Stimulated activated CD4-positive, alpha-beta T cell treated with anti-CD3 and anti-CD28 coated beads, Interleukin-12 subunit alpha, Interleukin-12 subunit beta, amount 100 ng/mL, for 48 hours (primary cell): Measurements from ENCODE around the gene MVD.

Source experiments
- DNase-seq, 3 donors: peaks; one replicate each; pipeline ENCODE4 v3.0.0-alpha.2; 2020; ENCODE audit warnings: low read depth in 2 of 3, low spot score in 1 of 3

Gene MVD

DNA sequence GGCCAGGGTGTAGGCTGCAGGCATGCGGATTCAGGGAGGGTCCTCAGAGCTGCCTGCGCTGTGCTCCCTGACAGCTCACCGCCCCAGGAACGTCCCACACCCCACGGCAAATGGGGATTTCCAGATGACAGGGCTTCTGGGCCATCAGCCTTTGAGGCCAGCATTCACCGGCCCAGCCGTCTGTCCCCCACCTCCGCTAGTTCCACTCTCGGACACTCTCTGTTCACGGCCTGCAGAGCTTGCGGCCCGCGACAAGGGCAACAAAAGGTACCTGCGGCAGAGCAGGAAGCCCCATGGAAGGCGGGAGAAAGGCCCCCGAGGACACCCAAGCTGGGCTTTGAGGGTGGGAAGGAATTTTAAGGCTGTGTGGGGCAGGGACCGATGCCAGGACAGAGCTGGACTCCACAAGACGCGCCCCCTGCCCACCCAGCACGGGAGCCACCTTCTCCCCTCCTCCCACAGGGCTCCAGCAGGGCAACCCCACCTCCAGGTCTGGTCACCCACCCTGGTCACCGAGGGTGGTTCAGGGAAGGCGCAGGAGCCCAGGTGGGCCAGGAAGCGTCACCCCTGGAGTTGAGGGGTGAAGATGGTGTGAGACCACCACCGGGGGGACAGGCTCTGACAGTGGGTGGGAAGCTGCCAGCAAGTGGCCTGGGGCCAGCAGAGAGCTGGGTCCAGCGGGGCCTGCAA, 6.5 kb downstream of the MVD start:
- no peak for DNase-seq

DNA sequence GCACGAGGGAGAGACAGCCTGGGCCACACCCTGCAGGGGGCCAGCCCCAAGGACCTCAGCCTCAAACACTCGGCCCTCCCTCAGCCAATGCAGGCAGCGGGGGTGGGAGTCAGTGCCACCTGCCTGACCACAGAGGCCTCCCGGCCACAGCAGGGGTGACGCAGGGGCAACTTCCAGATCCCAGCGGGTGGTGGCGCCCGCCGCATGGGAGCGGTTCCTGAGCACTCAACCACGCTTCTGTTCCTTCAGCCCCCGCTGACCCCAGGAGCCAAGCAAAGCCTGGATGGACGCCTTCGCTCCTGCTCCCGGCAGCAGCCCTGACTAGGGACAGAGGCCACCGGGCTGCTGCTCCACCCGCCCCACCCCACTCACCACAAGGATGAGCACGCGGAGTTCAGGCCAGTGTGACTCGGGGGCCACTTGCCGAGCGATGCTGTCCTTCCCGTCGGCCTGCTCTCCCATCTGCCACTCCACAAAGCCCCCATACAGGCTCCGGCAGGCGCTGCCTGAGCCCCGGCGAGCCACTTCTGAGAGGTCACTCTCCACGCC, 7.1 kb downstream of the MVD start:
- DNase-seq: no peak

DNA sequence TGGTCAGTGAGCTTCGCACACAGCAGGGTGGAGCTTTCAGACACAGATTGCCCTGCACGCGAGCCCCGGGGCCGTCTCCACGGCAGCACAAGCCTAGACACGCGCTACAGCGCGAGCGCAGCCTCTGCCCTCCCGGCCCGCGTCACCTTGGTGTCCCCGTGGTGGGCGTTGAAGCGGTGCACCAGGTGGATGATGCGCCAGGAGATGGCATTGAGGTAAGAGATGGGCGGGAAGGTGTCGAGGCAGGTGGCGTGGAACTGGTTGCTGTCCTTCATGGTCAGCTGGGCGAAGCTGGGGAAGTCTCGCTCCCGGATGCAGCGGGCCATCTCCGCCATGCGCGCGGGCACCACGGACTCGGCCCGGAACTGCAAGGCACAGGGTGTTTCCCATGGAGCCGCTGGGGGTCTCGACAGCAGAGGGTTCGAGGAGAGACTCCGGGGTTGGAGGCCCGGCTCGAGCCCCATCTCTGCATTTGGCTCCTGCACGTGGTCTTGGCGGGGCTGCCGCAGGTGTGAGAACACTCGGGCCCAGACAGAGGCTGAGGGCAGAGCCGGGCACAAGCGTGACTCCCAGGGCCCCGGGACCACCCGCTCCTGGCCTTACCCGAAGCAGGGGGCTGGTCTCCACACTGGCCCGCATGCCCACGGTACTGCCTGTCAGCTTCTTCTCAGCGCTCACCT, 7.7 kb downstream of the MVD start:
- no peak for DNase-seq

DNA sequence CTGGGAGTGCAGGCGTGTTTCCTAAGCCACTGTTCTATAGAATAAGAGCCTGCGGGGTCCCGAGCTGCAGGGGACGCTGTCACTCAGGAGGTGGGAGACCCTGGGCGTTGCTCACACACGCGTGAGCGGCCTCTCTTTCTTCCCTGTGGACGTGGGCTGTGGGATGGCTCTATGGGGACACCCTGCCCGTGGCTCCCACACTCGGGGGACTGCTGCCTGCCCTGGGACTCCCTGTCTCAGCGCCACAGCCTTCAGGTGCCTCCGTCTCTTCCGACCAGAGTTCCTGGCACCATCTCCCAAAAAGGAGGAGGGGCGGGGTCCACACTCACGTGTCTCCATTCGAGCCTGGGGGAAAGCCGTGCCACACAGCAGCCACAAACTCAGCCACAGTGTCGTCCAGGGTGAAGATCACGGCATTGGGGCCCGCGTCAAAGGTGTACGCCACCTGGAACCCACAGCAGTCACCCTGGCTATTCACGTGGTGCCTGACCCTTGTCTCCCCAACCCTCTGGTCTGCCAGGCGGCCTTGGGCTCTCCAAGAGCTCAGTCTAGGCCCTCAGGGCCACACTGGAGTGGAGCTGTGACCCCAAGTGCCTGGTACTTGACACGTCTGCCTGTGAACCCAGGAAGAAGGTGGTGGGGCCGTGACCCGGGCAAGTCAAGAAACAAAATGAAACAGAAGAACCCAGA, 8.4 kb downstream of the MVD start:
- DNase-seq: no peak

DNA sequence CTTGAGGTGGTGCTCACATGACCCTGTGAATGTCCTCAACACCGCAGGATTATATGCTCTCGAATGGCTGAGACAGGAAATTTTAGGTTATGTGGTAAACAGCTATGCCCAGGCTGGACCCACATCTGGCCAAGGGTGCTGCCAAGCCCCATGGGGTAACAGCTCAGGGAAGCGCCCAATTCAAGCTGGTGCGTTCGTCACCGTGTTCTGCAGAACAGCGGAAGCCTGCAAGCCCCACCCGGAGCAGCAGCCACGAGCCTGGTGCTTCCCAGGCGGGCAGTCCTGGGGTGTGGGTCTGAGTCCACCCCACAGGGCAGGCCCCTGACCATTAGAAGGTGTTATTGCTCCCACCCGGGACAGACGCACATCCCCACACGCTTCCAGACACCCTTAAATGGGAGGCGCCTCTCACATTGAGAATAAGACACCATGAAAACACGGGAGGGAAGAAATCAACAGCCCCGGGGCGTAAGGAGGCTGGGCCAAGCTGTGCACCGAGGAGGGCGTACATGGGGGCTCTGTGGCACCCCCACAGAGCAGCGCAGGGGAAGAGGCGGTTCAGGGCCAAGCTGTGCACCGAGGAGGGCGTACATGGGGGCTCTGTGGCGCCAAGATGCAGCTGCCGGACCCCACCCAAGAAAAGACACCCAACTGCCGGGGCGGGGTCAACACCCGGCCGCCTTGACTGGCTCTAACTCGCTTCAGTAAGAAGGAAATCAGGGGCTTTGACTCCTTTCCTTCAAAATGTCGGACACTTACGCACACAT, 9.1 kb downstream of the MVD start:
- DNase-seq: no peak

DNA sequence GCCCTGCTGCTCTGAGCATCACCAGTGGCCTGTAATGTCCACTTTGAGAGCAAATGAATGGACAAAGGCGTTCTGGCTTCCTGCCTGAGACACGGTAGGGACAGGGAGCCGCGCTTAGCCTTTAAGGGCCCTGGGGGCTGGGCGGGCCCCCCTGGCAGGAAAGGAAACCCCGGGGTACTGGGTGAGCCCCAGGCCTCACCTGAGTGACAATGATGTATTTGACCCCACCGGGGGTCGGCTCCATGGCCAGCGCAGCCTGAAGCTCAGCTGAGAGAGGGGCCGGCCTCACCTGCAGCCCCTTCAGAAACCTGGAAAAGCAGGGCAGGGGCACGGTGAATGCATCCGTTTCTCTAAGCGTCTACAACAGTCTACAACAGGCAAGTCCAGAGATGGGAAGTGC, 9.8 kb downstream of the MVD start:
- no peak for DNase-seq

DNA sequence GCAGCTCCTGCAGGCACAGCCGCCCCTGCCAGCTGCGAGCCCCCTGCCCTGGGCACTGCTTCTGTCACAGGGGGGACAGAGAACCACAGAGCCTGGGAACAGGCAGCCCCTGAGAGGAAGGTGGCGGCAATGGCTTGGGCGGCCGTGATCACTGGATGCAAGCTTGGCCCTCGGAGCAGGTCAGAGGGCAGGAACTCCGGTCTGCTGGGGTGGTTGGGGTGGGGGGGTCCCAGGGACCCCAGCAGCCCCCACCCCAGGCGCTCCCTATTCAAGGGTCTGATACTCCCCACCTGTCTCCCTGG, 10.2 kb downstream of the MVD start:
- no peak for DNase-seq

DNA sequence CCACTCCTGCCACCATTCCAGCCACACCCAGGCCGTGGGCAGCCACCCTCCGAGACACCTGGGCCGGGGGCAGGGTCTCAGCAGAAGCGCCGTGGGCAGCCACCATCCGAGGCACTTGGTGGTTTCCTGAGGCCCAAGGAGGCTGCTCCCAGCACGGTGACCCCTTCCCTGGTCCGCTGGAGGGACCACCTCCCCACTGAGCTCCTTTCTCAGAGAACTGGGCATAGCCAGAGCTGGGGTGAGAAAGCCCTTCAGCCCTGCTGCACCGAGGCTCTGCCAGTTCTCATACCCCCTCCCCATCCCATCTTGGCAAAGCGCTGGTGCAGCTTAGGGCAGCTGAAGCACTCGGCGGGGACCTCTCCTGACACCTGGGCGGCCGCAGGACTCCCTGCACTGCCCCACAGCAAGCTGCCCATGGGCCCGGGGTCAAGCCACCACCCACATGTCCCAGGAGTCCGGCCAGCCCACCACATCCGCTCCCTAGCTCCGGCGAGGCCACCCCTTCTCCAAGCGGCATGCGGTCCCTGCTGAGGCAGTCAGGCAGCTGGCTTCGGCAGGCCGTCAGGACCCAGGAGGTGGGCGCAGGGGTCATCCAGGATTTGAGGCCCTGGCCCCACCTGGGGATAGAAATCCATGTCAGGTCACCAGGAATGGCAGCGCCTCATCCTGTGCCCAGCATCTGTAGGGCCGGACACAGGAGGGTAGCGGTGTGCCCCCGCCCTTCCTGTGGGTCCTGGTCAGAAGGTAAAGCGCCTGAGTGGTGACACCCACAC, 10.7 kb downstream of the MVD start:
- no peak for DNase-seq

DNA sequence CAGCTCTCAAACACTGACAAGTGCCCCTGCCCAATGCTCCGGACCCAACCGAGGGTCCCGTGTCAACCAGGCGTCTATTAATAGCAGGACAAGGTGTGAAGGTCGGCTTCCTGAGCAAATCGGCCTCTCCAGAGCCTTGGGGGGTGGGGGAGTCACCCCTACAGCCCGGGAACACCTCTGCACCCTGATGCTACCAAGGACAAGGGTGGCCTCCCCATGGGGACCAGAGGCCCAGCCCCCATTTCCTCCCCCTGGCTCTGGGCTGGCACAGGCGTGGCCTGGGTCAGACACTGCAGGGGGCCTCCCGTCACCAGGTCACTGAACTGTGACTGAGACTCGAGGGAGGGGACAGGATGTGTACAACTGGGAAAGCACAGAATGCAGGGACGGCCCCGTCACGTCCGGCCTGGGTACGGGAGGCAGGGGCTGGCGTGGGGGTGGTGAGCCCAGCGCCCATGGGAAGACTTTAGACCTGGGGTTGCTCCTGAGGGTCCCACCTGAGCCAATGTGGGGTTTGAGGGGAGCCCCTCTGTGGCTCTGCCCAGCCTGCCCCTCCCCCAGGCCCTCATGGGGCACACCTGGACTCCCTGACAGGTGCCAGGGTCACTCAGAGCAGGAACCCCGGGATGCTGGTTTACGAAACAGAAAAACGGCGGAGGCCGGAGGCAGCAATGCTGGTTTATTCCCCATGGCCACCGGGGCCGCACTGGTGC, 11.5 kb downstream of the MVD start:
- peak; percentile 68 to 81 (median 72) for DNase-seq

DNA sequence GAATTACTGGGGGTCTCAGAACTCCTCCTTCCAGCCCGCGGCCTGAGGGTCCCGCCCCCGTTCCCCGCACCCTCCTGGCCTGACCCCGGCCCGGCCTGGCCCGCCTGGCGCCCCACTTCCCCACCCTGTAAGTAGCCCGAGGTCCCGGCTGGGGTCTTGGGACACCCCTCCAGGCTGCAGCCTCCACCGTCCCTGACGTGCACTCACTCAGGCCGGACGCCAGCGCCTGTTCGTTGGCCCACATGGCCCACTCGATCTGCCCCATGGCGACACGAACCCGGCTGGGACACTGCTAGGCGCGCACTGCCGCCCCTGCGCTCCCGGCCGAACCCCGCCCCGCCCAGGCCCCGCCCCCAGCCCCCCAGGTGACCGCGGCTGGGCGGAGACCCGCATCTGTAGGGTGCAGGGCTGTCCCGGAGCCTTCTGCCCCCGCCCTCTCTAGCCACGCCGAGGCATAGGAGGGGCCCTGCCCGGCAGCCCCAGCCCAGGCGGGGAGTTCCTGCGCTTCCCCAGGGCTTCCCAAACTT, 12.1 kb downstream of the MVD start, which contains the start of gene CYBA:
Gene CYBA (minus strand): TSS at position 305 of the 527 bp plus-strand sequence. CDS start 40 bp downstream, at position 265.
- DNase-seq: peak; percentile 75 to 83 (median 78)

DNA sequence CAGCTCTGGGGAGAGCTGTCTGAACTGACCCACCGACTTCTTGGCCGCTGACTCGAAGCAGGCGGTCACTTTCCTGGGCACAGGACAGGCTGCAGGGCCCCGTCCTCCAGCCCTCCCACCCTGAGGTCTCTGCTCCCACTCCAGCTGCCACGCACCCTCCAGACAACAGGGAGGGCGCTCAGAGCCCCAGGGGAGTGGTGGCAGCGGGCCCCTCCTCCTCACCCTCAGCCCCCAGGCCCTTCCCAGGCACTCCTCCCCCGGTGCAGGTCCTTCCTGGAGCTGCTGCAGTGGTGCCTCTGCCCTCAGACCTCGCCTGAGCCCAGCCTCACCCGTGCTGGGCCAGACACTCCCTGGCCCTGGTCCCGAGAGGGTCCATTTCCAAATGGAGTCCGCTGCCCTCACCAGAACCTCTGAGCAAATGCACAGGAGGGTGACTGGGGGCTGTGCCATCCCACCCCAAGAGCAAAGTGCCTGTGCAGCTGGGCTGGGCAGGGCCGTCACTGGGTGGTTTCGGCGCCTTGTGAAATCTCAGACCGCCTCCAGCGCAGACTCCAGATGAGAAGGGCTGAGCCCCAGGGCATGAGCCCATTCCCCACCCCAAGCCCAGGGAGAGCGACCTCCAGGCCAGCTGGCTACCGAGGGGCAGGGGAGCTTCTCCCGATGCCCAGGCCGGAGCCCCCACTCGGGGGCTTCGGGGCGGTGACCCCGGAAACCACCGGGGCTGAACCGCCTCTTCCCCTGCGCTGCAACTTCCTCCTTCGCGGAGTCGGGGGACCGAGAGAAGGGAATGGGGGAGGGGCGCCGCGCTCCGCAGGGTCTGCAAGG, 12.8 kb downstream of the MVD start:
- DNase-seq: no peak

DNA sequence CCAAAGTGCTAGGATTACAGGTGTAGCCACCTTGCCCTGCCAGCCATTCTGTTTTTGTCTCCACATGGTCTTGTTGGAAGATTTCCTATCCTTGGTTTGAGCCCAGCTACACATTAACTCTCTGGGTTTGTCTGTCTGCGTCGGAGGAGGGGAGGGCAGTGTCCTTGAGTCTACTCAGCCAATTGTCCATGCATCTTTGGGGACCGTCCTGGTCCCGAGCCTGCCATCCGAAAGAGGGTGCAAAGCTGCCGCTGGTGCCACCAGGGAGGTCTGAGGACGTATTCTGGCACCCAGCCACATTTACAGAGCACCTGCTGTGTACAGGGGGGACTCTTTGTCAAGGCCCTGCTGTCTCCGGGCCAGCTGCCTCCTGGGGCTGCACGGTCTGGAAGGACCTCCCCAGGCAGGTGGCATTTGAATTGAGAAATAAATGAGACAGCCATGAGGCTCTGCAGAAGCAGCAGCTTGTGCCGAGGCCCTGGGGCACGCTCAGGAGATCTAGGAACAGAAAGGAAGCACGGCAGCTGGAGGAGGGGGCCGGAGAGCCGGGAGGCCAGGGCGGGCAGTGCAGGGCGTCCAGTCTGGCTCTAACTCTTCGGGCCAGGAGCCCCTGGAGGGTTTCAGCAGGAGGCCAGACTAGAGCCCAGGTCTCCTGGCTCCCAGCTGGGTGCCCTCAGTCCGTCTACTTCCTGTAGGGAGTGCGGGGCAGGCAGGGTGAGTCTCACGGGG, 13.5 kb downstream of the MVD start:
- no peak for DNase-seq

DNA sequence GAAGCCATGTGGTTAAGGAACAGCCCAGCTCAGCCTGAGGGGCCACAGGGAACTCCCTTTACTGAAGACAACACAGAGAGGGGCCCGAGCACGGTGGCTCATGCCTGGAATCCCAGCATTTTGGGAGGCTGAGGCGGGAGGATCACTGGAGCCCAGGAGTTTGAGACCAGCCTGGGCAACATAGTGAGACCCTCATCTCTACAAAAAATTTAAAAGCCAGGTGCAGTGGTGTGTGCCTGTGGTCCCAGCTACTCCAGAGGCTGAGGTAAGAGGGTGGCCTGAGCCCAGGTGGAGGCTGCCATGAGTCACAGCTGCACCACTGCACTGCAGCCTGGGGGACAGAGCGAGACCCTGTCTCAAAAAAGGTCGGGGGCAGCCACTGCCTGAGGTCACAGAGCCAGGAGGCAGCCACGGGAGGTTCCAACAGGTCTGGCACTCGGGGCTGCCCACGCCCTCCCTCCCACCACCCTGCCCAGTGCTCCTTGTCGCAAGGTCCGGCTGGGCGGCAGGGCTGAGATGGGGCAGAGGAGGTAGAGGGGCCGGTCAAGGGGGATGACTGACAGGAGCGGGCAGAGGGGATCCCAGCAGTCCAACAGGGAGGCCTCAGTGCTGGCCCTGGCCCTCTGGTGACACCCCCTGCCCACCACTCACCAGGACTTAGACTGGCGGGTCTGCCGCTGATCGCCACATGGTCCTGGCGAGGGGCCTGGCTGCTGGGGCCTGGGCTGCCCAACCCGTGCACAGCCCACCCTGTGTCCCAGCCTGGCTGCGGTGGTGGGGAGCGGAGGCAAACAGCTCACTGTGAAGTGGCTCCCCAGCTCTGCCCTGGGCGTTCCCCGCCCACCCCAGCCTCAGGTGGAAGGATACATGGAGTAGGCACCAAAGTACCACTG, 15.5 kb downstream of the MVD start:
- DNase-seq: no peak

DNA sequence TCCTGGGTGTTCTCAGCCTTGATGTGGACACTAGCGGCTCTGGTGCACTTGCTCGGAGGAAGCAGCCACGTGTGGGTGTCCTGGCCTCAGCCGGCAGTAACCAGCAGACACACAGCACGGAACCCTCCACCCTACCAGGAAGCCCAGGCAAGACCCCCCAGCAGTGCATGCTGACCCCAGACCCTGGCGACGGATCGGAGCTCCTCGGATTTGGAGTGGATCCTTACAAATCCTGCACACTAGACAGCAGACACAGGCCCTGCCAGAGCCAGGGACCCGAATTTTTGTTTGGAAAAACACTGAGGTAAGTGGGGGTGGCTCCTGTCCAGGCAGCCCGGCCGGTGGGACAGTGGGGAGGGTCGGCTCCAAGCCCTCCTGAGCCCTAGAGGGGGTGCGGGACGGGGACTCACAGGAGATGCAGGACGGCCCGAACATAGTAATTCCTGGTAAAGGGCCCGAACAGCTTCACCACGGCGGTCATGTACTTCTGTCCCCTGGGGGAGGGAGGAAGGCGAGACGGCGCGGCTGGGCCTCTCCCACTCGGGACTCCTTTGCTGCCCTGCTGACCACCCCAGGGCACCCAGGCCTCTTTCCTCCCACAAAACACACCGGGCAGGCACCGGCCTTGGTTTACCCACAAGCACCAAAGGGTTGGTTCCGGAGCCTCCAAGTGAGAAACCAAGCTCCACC, 16.4 kb downstream of the MVD start:
- DNase-seq: no peak

DNA sequence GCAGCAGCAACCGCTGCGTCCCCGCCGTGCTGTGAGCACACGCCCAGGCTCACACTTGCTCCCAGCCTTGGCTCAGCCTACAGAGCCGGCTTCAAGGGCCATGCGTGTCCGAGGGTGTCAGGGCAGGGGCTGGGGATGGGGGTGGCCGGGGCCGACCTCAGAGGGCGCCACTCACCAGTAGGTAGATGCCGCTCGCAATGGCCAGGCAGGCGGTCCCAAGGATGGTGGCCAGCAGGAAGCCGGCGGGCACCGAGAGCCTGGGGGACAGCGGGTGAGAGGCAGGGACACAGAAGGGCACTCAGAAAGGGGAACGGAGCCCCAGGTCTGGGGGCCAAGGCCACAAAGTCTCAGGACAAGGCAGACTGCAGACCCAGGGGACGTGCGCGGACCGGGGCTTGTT, 16.9 kb downstream of the MVD start:
- DNase-seq: no peak

DNA sequence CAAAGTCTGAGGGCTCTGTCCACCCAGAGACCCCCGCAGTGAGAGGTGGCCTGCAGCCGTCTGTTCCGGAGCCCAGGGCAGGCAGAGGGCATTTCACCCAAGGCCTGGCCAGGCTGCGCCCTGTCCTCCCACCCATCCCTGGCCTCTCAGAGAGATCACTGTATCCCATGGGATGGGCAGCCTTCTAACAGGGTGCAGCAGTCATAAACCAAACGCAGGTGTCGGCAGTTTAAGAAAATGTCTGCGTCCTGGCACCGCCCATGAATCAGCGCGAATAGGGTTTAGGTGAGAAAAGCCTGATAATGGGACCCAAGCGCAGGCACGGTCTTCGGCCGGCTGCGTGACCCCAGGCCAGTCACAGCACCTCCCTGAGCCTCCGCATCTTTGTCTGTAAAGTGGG, 17.4 kb downstream of the MVD start:
- DNase-seq: no peak

DNA sequence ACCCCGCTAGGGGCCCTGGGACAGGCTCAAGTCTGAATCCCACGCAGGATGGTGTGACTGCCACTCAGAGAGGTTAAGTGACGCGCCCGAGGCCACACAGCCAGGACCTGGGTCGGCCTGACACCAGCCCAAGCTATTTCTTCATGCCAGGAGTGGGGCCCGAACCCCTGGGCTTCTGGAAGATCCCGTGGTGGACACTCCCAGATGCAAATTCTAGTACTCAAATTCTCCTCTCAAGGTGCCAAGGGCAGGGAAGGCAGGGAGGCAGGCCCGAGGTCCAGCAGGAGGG, 19.3 kb downstream of the MVD start:
- DNase-seq: no peak
